WI38 (cell line): ENCODE data around the gene TEX12.

ENCODE experiments used
- H3K4me3 ChIP-seq: 2 replicates; pipeline ENCODE4 v1.5.1; 2011; ENCODE audit warnings: low read depth, mild to moderate bottlenecking, control low read depth, low read length
- CTCF ChIP-seq: IDR thresholded peaks from 2 replicates; pipeline ENCODE4 v1.5.1; 2012; ENCODE audit warnings: low read depth, mild to moderate bottlenecking, control low read depth, low read length

Gene TEX12

GRCh38 chr11:112212710-112213109 lies 45.5 kb downstream of the TEX12 start:
- TF ChIP-seq CTCF, result no peak
- H3K4me3 ChIP-seq, result no peak overlapping the region

- TF ChIP-seq CTCF, result no peak
- no peak overlapping the region for H3K4me3 ChIP-seq
Measured at GRCh38 chr11:112213753-112214152, 46.6 kb downstream of the TEX12 start.

DNA sequence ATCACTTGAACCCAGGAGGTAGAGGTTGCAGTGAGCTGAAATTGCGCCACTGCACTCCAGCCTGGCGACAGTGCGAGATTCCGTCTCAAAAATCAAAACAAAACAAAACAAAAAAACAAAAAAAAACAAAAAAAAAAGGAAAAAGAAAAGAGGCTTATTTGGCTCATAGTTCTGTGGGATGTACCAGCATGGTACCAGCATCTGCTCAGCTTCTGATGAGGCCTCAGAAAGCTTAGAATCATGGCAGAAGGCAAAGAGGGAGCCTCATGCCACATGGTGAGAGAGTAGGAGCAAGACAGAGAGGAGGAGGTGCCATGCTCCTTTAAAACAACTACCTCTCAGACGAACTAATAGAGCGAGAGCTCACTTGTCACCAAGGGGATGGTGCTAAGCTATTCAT lies 48.4 kb downstream of the TEX12 start:
- no peak overlapping the region for H3K4me3 ChIP-seq
- TF ChIP-seq CTCF, result no peak

- no peak for TF ChIP-seq CTCF
- no peak overlapping the region for H3K4me3 ChIP-seq
Measured at GRCh38 chr11:112216561-112217105, 49.5 kb downstream of the TEX12 start.

DNA sequence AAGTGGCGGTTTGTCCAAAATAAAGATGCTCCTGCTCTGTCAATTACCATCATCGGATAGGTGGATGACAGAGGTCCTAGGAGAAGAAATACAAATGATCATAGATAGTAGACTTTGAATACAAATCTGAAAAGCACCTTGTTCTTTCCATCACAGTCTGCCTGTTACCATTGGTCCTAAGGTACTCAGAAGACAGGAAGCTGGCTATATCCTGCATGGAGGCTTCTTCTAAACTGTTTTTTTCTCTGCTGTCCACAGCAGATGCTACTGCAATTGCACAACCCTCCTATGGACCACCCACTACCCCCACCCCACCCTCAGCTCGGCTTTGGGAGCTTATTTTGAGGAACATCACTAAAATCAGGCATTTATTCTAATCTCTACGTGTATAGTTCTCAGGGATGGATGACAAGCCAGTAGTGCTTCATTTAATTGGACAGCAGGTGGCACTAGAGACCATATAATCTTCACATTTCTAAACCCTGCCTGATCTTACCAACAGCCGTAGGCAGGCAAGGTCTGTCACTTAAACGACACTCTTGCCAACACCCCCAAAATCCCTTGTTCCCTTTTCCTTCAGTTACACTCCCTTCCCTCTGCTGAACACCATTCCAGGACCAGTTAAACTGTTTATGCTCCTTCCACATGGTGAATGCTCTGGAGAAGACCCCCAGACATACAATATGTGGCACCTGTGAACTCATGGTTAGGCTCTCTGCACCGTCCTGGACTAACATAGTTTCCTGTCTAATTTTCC lies 52.5 kb downstream of the TEX12 start:
- peak; percentile 40 for TF ChIP-seq CTCF
- no peak overlapping the region for H3K4me3 ChIP-seq

GRCh38 chr11:112221274-112221835 lies 54.2 kb downstream of the TEX12 start:
- no peak for TF ChIP-seq CTCF
- H3K4me3 ChIP-seq, result no peak overlapping the region
